GM21526 (cell line): ENCODE results near the gene IFITM5.

Source experiments
- ATAC-seq: cut with Tn5 transposase; IDR thresholded peaks from one replicate; pipeline ENCODE4 v1.9.1; 2021; ENCODE audit warnings: moderate library complexity; ENCODE audit not compliant: unreplicated experiment, low FRiP score

Gene IFITM5

DNA sequence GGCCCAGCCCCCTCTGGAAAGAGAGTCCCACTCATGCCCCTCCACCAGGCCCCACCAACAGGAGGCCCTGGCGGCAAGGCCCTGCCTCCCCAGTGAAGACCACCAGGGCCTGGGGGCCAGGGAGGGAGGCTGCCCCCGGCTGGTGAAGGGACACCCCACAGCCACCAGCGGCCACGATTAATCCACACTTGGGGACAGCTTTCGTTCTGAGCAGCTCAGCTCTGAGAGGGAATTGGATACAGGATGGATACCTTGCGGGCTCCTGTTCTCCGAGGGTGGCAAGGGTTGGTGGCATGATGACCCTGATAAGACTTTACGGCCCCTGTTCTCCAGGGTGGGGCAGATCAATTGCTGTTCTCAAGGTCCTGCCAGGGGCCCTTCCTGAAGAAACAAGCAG lies 28.0 kb downstream of the IFITM5 start:
- no peak for ATAC-seq

DNA sequence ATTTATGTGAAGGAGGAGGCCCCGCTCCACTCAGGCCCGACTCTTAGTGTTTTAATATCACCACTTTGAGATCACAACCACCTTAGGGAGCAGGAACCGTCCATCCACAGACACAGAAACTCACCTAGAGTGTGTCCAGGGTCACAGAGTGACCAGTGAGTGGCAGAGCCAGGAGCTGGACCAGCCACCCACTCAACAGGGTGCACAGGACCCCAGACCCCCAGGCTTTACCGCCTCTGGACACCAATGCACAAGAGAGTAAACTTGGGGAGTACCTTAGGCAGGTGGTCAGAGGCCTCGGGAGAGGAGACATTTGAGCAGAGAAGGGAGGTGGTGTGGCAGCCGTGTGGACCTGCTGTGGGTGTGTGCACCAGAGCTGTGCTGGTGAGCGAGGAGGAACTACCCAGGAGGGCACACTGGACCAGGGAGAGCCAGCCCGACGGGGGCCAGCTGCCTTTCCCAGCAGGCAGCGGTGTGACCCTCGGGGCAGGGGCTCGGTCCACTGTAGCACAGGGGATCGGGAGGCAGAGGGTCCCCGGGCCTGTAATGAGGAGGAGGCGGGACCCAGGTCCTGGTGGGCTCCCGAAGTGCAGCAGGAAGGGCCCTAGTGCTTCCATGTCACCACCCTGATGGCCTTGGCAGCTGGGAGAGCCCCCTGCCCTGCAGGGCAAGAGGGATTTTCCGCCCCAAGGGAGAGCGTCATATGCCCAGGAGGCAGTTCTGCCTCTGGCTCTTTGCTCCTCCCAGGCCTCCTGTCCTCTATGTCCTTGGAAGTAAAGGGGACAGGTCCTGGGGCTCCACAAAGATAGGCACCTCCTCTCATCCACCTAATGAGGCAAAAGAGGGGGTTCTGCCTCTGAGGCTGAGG lies 28.6 kb downstream of the IFITM5 start:
- ATAC-seq, result no peak

DNA sequence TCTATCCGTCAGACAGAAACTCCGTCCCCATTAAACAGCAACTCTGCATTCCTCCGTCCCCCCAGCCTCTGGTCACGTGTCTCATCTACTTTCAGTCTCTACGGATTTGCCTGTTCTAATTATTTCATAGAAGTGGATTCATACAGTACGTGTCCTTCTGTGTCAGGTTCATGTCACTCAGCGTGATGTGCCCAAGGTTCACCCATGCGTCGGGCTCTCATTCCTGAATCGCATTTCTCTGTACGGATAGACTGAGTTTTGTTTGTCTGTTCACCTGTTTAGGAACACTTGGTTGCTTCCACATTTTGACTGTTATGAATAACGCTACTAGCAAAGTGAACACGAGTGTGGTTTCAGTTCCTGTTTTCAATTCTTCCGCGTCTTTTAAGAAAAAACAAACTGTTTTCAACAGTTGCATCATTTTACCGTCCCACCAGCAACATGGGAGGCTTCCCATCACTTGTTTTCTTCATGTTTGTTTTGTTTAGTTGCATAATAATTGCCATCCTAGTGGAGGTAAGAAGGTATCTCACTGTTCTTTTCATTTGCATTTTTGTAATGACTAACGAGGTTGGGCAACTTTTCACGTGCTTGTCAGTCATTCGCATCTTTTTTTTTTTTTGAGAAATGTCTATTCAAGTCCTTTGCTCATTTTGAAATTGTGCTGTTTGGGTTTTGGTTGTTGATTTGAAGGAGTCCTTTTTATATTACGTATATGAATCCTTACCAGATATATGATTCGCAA lies 30.0 kb downstream of the IFITM5 start:
- peak; percentile 60 for ATAC-seq

DNA sequence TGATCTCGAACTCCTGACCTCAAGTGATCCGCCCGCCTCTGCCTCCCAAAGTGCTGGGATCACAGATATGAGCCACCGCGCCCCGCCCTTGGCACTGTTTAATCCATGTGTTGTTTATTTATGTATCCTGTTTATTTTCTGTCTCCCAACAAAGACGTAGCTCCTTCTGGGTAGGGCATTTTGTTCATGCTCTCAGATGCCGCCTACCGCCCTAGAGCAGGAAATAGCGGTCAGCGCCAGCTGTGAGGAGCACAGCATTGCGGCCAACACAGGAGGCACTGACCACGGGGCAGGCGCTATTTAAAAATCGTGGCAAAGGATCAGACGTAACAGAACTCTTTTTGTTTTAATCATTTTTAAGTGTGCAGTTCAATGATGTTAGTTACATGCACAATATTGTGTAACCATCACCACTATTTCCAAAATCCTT lies 30.6 kb downstream of the IFITM5 start:
- peak; percentile 42 for ATAC-seq

DNA sequence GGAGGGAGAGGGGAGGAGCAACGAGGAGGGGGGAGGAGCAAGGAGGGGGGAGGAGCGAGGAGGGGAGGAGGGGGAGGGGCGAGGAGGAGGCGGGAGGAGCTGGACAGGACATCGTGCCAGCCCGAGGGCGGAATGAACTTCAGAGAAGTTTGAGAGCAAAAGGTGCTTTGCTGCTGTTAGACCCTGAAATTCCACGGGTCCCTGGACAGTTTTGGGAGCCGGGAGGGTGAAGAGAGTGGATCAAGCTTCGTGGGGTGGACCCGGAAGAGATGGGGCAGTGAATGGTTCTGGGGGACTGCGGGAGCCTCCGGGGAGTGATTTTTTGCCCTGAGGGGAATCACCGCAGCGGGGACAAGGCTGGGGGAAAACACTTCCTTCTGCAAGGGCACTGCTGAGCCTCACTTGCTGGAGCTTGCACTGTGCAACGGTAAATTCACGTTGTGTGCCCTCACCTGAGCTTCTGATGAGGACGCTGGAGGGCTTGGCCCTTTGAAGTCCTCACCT lies 31.8 kb downstream of the IFITM5 start:
- no peak for ATAC-seq

DNA sequence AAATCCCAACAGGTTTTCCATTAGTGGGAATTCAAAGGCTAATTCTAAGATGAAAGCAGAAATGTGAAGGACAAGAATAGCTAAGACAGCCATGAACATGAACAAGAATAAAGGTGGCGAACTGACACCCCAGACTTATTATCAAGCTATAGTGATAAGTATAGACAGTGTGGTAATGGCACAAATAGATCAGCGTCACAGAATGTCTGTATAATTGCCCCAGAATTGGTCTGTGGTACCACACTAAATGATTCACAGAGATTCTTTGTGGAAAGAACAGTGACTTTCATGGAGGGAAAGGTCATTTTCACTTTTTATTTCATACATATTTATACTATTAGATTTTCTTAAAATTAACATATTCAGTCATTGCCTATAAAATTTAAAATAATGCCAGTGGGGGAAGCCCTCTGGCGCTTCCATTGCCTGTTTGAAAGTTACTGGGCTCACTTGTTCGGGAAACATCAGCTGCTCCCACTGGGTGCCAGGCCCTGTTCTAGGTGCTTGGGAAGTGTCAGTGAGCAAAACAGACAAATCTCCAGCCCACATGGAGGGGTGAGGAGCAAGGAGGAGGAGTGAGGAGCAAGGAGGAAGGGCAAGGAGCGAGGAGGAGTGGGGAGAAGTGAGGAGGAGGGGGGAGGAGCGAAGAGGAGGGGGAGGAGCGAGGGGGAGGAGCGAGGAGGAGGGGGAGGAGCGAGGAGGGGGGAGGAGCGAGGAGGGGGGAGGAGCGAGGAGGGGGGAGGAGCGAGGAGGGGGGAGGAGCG lies 32.5 kb downstream of the IFITM5 start:
- ATAC-seq, result no peak

DNA sequence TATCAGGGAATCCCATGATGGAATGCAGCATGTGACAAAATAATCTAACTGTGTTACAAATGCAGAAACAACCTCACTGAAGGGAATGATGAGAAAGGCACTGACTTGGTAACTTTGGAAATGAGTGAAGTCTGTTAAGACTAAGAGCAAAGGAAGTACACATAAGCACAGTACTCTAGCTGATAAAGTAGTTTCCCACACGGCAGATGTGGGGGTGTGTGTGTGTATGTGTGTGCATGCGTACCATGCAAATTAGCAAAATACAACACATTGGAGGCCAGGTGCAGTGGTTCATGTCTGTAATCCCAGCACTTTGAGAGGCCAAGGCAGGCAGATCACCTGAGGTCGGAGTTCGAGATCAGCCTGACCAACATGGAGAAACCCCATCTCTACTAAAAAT lies 37.7 kb downstream of the IFITM5 start:
- ATAC-seq, result no peak

DNA sequence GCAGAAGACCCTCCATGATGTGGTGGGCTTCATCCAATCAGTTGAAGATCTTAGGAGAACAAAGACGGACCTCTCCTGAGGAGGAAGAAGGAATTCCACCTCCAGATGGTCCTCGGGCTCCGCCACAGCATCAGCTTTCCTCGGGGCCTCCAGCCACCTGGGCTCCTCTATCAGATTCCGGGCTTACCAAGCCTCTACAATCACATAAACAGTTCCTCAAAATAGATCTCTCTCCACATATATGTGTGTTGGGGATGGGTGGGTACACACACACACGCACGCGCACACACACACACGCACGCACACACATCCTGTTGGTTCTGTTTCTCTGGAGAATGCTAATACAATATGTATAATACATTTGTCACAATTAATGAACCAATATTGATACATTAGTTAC lies 39.9 kb downstream of the IFITM5 start:
- no peak for ATAC-seq

DNA sequence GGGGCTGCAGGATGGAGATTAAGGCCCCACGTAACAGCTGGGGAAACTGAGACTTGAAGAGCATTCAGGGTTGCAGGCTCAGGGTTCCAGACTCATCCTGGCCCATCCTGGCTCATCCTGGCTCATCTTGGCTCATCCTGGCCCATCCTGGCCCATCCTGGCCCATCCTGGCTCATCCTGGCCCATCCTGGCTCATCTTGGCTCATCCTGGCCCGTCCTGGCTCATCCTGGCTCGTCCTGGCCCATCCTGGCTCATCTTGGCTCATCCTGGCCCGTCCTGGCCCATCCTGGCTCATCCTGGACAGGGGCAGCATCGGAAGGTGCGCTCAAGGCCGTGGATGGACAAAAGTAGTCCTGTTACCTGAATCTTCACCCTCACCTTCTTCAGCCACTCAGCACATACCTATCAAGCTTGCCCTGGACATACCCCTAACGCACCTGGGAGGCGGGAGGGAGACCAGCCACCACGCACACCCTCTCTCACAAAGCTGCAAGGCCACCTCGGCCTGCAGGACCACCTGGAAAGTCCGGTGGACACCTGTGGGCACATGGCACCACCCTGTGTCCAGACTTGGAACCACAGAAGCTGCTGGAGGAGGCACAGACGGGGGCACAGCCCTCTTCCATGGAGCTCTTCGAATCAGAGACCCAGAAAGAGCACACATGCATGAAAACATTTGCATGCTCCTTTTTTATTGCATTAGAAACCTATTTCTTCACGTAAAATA lies 41.4 kb downstream of the IFITM5 start:
- no peak for ATAC-seq

DNA sequence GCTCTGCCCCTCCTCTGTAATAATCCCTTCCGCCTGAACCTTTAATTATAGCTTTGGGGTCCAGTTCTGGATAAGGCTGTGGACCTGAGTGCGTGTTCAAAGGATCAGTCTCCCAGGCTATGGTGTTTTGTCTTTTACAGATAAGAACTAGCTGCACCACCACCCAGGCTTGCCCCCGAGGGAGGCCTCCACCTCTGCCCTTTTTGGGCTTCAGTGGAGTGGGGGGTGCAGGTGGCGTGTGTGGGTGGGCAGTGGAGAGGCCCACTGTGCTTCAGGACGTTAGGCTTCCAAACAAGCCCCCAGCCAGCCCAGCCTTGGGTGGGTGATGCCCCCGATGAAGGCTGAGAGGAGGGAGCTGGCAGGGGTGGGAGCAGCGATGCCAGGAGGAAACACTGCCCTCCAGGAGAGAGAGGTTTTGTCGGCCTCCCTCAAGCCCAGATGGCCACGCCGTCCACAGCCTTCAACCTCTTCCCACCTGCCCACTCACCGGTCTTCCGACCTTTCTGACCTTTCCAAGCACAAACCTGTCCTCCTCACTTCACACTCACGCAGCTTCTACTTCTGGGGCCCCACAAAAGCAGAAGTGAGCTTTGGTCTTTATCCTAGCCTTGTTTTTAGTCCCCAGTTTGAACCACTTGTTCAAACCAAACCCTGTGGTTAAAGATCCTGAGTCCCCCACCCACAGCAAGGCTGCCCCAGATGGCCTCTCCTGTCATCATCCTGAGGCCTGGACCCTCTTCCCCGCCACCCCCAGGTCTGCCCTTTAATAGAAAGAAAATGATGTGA lies 42.2 kb downstream of the IFITM5 start:
- ATAC-seq, result no peak

DNA sequence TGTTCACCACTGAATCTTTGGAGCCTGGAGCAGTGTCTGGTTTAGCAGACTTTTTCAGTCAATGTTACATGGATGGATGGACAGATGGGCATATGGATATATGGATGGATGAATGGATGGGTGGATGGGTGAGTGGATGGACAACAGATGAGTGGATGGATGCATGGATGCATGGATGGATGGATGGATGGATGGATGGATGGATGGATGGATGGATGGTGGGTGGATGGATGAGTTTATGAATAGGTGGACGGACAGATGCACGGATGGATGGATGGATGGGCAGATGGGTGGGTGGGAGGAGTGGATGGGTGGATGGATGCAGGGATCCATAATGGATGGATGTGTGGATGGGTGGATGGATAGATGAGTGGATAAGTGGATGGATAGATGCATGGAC lies 43.5 kb downstream of the IFITM5 start:
- no peak for ATAC-seq

DNA sequence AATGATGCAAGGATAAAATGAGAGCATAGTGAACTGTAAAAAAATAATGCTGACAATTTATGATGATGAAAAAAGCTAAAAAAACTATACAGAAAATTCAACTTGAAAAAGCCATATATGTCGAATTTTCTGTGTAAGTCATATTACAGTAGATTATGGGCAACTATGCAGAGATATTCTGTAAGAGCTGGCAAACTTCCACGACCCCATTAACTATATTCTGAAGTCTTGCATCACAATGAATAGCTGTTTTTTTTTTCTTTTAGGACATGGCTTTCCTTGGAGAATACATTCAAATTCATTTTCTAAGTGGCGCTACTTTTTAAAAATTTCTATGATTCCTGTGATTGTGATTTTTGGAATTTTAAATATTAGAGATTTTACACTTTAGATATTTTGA lies 44.1 kb downstream of the IFITM5 start:
- no peak for ATAC-seq

DNA sequence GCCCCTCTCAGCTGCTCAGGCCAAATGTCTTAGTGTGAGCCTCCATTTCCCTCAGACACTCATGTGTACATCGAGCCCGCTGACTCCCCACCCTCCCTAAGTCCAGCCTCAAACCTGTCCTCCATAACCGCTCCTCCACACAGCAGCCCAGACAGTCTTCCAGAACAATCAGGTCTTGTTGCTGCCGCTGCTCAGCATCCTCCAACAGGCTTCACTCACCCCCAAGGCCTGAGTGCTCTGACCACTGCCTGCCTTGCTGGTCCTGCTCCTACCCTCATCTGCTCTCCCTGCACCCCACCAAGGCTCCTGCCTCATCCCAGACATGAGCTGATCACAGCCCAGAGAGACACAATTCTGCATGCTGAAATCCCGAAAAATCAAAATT lies 45.4 kb downstream of the IFITM5 start:
- no peak for ATAC-seq

DNA sequence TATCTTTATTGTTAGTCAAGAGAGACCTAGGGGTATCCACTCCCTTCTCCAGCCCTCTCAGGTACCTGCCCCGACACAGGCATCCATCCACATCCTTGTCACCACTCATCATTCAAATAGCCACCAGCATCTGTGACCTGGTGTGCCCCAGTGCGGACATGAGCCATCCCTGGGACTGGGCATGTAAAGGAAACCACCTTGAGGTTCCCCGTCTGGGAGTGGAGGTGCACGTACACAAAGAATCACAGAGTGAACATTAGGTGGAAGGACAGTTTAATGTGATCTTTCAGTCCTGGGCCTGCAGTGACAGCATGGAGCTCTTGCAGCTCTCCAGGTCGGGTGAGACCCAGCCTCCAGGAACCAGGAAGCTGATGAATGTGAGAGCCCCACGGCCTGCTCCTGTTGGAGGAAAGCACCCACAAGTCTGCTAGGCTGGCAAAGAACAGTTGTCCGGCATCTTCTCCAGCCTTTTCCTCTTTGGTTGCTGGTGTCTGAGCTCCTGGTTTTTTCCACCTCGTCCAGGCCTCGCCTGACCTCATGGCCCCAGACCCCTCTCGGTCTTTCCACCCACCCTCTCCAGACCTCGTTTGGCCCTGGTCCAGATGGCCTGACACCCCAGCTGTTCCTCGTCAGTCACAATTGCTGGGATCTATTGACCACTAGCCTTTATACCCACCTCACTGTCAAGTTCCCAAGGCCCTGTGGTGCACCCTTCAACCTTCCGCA lies 46.0 kb downstream of the IFITM5 start:
- ATAC-seq, result no peak

DNA sequence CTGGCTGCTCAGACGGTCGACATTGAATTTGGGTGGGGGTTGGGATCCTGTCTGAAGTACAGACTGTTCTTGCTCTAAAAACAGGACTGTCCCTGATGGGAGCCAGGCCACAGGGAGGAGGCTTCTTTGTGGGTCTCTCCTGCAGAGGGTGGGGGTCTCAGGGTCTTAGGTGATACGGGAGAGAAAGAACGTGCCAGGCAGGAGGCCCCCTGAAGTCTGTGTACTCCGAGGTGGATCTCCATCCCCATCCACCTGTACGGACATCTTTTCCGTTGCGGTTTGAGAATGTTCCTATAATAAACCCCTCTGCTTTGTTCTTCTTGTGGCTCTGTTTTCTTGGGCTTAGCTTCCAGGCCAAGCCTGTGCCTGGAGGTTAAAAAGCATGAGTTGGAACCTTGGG lies 46.7 kb downstream of the IFITM5 start:
- no peak for ATAC-seq

DNA sequence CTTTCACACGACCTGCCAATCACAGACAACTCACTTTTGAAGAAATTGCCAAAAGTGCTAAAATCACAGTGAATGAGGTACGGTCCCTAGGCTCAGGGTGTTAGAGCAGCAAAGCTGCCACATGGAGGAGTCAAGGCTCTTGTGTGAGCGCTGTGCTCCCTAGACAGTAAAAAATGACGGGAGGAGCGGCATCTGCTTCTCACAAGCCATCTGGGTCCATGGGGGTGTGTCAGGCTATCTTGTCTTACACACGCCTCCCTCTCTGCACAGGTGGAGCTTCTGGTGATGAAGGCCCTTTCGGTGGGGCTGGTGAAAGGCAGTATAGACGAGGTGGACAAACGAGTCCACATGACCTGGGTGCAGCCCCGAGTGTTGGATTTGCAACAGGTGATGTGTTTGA lies 47.8 kb downstream of the IFITM5 start:
- ATAC-seq, result no peak

DNA sequence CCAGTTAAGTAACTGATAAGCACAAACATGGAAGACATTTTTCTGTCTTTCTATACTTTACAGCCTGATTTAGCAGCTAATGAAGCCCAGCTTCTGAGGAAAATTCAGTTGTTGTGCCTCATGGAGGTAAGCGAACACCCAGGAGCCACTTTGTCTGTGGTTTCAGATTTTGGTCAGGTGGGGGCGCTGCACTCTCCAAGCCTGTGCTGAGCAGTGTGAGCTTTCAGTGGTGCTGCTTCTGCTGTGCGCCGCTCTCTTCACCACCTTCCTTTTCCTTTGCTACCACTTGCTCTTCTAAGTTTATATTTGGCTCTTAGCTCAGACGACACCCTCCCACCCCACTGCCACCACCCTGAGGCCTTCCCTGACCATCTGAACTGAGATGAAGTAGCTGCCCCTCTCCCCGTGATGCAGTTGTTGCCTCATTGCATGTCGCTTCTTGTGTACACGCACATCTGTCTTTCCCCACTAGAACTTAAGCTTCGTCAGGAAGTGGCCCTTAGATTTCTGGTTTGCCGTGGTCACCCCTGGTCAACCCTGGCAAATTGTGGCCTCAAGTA lies 48.5 kb downstream of the IFITM5 start:
- ATAC-seq, result no peak

DNA sequence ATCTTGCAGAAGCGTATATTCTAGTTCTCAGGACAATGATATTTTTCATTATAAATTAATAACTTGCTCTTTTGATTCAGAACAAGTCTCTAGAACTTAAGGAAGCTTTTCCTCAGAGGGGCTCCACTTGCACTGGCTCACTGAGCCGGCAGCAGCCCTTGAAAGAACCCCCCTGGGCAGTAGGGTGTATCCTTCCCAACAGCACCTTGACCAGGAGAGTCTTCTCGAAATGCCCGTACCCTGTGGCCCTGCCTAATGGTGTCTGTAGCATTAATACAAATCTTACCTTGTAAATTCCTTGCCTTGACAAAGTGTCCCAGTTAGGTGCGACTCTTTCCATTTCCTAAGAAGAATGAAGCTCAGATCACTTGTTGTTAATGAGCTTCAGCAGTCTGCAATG lies 49.1 kb downstream of the IFITM5 start:
- no peak for ATAC-seq

DNA sequence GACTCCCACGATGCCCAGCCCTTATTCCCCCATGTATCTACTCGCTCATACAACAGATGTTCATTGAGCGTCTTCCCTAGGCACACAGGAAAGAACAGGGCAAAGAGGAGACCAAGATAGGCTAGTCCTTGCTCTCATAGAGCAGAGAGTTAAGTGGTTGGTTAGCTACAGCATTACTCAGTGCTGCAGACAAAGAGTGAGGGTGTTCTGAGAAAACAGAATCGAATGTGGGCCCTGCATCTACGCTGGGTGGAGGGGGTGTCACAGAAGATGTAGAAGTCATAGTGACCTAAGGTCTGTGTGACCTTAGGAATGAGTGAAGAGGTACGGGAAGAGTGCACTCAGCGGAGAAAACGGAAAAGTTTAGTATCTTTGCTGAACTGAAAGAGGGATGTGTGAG lies 50.3 kb downstream of the IFITM5 start:
- ATAC-seq, result no peak
